Trophoblast cell (in vitro differentiated cells and primary cell): ENCODE results near the gene BMP5.

Experiments
- DNase-seq, 2 donors: peaks; one replicate each; pipeline ENCODE4 v3.0.0-alpha.2; 2016
- H2AFZ ChIP-seq: 2 replicates; pipeline ENCODE4 v1.6.1; 2013; ENCODE audit warnings: low read length, moderate library complexity, mild to moderate bottlenecking; ENCODE audit not compliant: insufficient read depth, poor library complexity
- H2AK5ac ChIP-seq: 2 replicates; pipeline ENCODE4 v1.6.1; 2013; ENCODE audit warnings: mild to moderate bottlenecking, low read length
- H2BK120ac ChIP-seq: 2 replicates; pipeline ENCODE4 v1.6.1; 2013; ENCODE audit warnings: low read length, mild to moderate bottlenecking, moderate library complexity; ENCODE audit not compliant: insufficient read depth, poor library complexity
- H2BK12ac ChIP-seq: 2 replicates; pipeline ENCODE4 v1.6.1; 2013; ENCODE audit warnings: mild to moderate bottlenecking, low read length, moderate library complexity
- H2BK5ac ChIP-seq: 2 replicates; pipeline ENCODE4 v1.6.1; 2013; ENCODE audit warnings: low read length, low read depth, moderate library complexity, mild to moderate bottlenecking; ENCODE audit not compliant: poor library complexity
- H3K14ac ChIP-seq: 2 replicates; pipeline ENCODE4 v1.6.1; 2013; ENCODE audit warnings: mild to moderate bottlenecking, low read length
- H3K18ac ChIP-seq: 2 replicates; pipeline ENCODE4 v1.6.1; 2013; ENCODE audit warnings: mild to moderate bottlenecking, low read length
- H3K23ac ChIP-seq: 2 replicates; pipeline ENCODE4 v1.6.1; 2013; ENCODE audit warnings: low read length
- H3K27ac ChIP-seq: 2 replicates; pipeline ENCODE4 v1.5.1; 2013; ENCODE audit warnings: low read depth, mild to moderate bottlenecking, inconsistent platforms, low read length, moderate library complexity
- H3K27me3 ChIP-seq: 2 replicates; pipeline ENCODE4 v1.6.1; 2013; ENCODE audit warnings: inconsistent platforms, mild to moderate bottlenecking, low read length, moderate library complexity; ENCODE audit not compliant: insufficient read depth
- H3K36me3 ChIP-seq, 2 experiments: 1 replicate in 1 of 2; 2 replicates in 1 of 2; pipeline ENCODE4 v1.6.1; 2013; ENCODE audit warnings: low read length in 2 of 2, mild to moderate bottlenecking in 2 of 2, moderate library complexity in 1 of 2; ENCODE audit not compliant: insufficient read depth in 2 of 2, control insufficient read depth in 1 of 2
- H3K4ac ChIP-seq: 2 replicates; pipeline ENCODE4 v1.6.1; 2013; ENCODE audit warnings: low read depth, mild to moderate bottlenecking, low read length, moderate library complexity
- H3K4me1 ChIP-seq, 2 experiments: 1 replicate in 1 of 2; 2 replicates in 1 of 2; pipeline ENCODE4 v1.6.1; 2013; ENCODE audit warnings: low read length in 2 of 2, mild to moderate bottlenecking in 2 of 2, moderate library complexity in 1 of 2; ENCODE audit not compliant: insufficient read depth in 2 of 2, control insufficient read depth in 1 of 2
- H3K4me2 ChIP-seq: 2 replicates; pipeline ENCODE4 v1.6.1; 2013; ENCODE audit warnings: inconsistent platforms, mild to moderate bottlenecking, low read length, moderate library complexity
- H3K4me3 ChIP-seq: 2 replicates; pipeline ENCODE4 v1.5.1; 2013; ENCODE audit warnings: mild to moderate bottlenecking, low read depth, low read length, inconsistent platforms
- H3K79me1 ChIP-seq: one replicate; pipeline ENCODE4 v1.6.1; 2013; ENCODE audit warnings: low read length
- H3K79me2 ChIP-seq: 2 replicates; pipeline ENCODE4 v1.6.1; 2013; ENCODE audit warnings: low read length, mild to moderate bottlenecking; ENCODE audit not compliant: control insufficient read depth, insufficient read depth, poor library complexity
- H3K9ac ChIP-seq: 2 replicates; pipeline ENCODE4 v1.6.1; 2013; ENCODE audit warnings: mild to moderate bottlenecking, low read length
- H3K9me3 ChIP-seq: 2 replicates; pipeline ENCODE4 v1.6.1; 2013; ENCODE audit warnings: low read depth, mild to moderate bottlenecking, control low read depth, inconsistent platforms, low read length; ENCODE audit not compliant: insufficient read depth
- H4K12ac ChIP-seq: 2 replicates; pipeline ENCODE4 v1.6.1; 2013; ENCODE audit warnings: low read depth, mild to moderate bottlenecking, low read length, moderate library complexity
- H4K8ac ChIP-seq: 2 replicates; pipeline ENCODE4 v1.6.1; 2013; ENCODE audit warnings: low read depth, mild to moderate bottlenecking, low read length, moderate library complexity
- H4K91ac ChIP-seq: one replicate; pipeline ENCODE4 v1.6.1; 2013; ENCODE audit warnings: low read depth, mild to moderate bottlenecking, low read length, moderate library complexity
- WGBS: extraction: QIAGEN DNeasy Blood & Tissue Kit; methylation state at CpG from one replicate; pipeline ENCODE4 v1.1.7; 2013; ENCODE audit warnings: missing lambda C conversion rate; ENCODE audit not compliant: insufficient read length, insufficient coverage; ENCODE audit errors: extremely low coverage; 5-methylcytosine and 5-hydroxymethylcytosine counted together

Gene BMP5

GRCh38 chr6:55822005-55822404 is 53.4 kb downstream of the BMP5 start:
- Histone ChIP-seq H3K4me1 (no peaks in the 10 kb centered on the region), H4K12ac (no peak overlapping the region), H4K8ac (no peak overlapping the region), H2BK12ac (no peak overlapping the region), H3K4ac (no peak overlapping the region), H3K9ac (no peak overlapping the region), H3K27me3 (no peaks in the 10 kb centered on the region), H3K79me1 (no peaks in the 10 kb centered on the region), H3K36me3 (no peaks in the 10 kb centered on the region), H3K4me3 (no peak overlapping the region), H3K27ac (no peak overlapping the region), H3K14ac (no peak overlapping the region), H3K9me3 (no peaks in the 10 kb centered on the region), H2BK5ac (no peak overlapping the region), H2AK5ac (no peak overlapping the region), H3K79me2 (no peaks in the 10 kb centered on the region), H3K4me2 (no peak overlapping the region), H3K23ac (no peak overlapping the region), H4K91ac (no peak overlapping the region), H2BK120ac (no peak overlapping the region), H3K18ac (no peak overlapping the region), H2AFZ (no peak overlapping the region)
- DNase-seq, result no peak
- WGBS, result no CpG with 5 or more reads among the region's 2 CpGs

- Histone ChIP-seq H2AFZ (no peak overlapping the region), H3K79me1 (no peaks in the 10 kb centered on the region), H4K91ac (no peak overlapping the region), H3K9me3 (no peaks in the 10 kb centered on the region), H3K14ac (no peak overlapping the region), H3K9ac (no peak overlapping the region), H4K8ac (no peak overlapping the region), H3K18ac (no peak overlapping the region), H3K4me3 (no peak overlapping the region), H2BK5ac (no peak overlapping the region), H3K4me2 (no peak overlapping the region), H3K27ac (no peak overlapping the region), H2AK5ac (no peak overlapping the region), H3K4ac (no peak overlapping the region), H2BK120ac (no peak overlapping the region), H3K79me2 (no peaks in the 10 kb centered on the region), H3K36me3 (no peaks in the 10 kb centered on the region), H3K4me1 (no peaks in the 10 kb centered on the region), H3K23ac (no peak overlapping the region), H3K27me3 (no peaks in the 10 kb centered on the region), H4K12ac (no peak overlapping the region), H2BK12ac (no peak overlapping the region)
- no peak for DNase-seq
- WGBS, result no CpG with 5 or more reads among the region's 1 CpG
Measured at GRCh38 chr6:55820696-55821095, 54.7 kb downstream of the BMP5 start.

GRCh38 chr6:55819811-55820210 is 55.6 kb downstream of the BMP5 start:
- H3K27ac ChIP-seq, result no peak overlapping the region
- H2BK5ac ChIP-seq, result no peak overlapping the region
- H2BK12ac ChIP-seq, result no peak overlapping the region
- H3K9me3 ChIP-seq, result no peaks in the 10 kb centered on the region
- no peak for DNase-seq
- H2AFZ ChIP-seq, result no peak overlapping the region
- H3K14ac ChIP-seq, result no peak overlapping the region
- no CpG with 5 or more reads among the region's 4 CpGs for WGBS
- no peak overlapping the region for H2BK120ac ChIP-seq
- H3K4me1 ChIP-seq, result no peaks in the 10 kb centered on the region
- H4K12ac ChIP-seq, result no peak overlapping the region
- H3K27me3 ChIP-seq, result no peaks in the 10 kb centered on the region
- H3K18ac ChIP-seq, result no peak overlapping the region
- H4K91ac ChIP-seq, result no peak overlapping the region
- no peak overlapping the region for H2AK5ac ChIP-seq
- H3K79me2 ChIP-seq, result no peaks in the 10 kb centered on the region
- no peak overlapping the region for H3K9ac ChIP-seq
- H4K8ac ChIP-seq, result no peak overlapping the region
- no peaks in the 10 kb centered on the region for H3K79me1 ChIP-seq
- no peak overlapping the region for H3K4me3 ChIP-seq
- H3K36me3 ChIP-seq, result no peaks in the 10 kb centered on the region
- no peak overlapping the region for H3K4ac ChIP-seq
- H3K23ac ChIP-seq, result no peak overlapping the region
- no peak overlapping the region for H3K4me2 ChIP-seq

- H3K4me3 ChIP-seq, result no peak overlapping the region
- H2BK12ac ChIP-seq, result no peak overlapping the region
- H3K27ac ChIP-seq, result no peak overlapping the region
- H3K79me2 ChIP-seq, result no peaks in the 10 kb centered on the region
- no peak overlapping the region for H3K4me2 ChIP-seq
- no peak overlapping the region for H4K8ac ChIP-seq
- no peak overlapping the region for H2BK120ac ChIP-seq
- H3K4me1 ChIP-seq, result no peaks in the 10 kb centered on the region
- H2BK5ac ChIP-seq, result no peak overlapping the region
- H3K18ac ChIP-seq, result no peak overlapping the region
- no peak overlapping the region for H3K9ac ChIP-seq
- no peaks in the 10 kb centered on the region for H3K9me3 ChIP-seq
- WGBS, result no CpG with 5 or more reads among the region's 2 CpGs
- H4K91ac ChIP-seq, result no peak overlapping the region
- H2AK5ac ChIP-seq, result no peak overlapping the region
- no peak overlapping the region for H3K14ac ChIP-seq
- H3K27me3 ChIP-seq, result no peaks in the 10 kb centered on the region
- no peak overlapping the region for H3K23ac ChIP-seq
- no peak overlapping the region for H3K4ac ChIP-seq
- no peak overlapping the region for H2AFZ ChIP-seq
- no peak overlapping the region for H4K12ac ChIP-seq
- H3K79me1 ChIP-seq, result no peaks in the 10 kb centered on the region
- peak in 1 of 2 donors; percentile 23 for DNase-seq
- no peaks in the 10 kb centered on the region for H3K36me3 ChIP-seq
Measured at GRCh38 chr6:55818482-55818881, 56.9 kb downstream of the BMP5 start.
